SK-N-MC (cell line): ENCODE data around the gene HNRNPCL1.

Source experiments
- EZH2 ChIP-seq: fragments of 200-600 bp; sonication (generic); IDR thresholded peaks from one replicate; pipeline ENCODE4 v1.6.1; 2017; ENCODE audit warnings: antibody characterized with exemption
- FOXP2 ChIP-seq: optimal IDR thresholded peaks from 2 replicates; pipeline ENCODE3; 2011; ENCODE audit warnings: mild to moderate bottlenecking, moderate library complexity; ENCODE audit not compliant: insufficient read depth; ENCODE audit errors: extremely low read length, control extremely low read depth
- POLR2AphosphoS5 ChIP-seq: IDR thresholded peaks from 2 replicates; pipeline ENCODE4 v1.6.1; 2012; ENCODE audit warnings: mild to moderate bottlenecking, low read depth, low read length, borderline replicate concordance

DNA sequence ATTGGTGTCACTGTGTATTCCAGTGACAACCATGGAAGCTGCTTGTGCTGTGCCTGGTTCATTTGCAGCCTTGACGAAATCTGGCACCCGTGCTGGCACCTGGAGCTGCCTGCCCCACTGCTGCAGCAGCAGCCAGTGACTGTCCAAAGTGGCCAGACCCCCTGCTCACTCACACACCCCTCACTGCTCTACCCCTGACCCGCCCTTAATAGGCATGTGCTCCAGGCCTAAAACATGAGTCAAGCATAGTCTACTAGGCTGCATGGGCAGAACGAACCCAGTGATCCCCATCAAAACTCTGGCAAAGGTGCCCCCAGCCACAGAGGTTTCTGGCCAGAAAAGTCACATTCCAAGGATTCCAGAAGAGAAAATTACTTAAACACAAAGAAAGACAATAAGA lies 49.6 kb downstream of the HNRNPCL1 start:
- no peak for TF ChIP-seq FOXP2
- no peak for TF ChIP-seq POLR2AphosphoS5
- TF ChIP-seq EZH2, result no peak
